ENCODE results near the gene MAGI1.
A peak's percentile ranks its signal among the peaks of the same experiment; 100 is the strongest.

The MAGI1 gene

GRCh38 chr3:65830948-65831732 is 207.6 kb downstream of the MAGI1 start:
- no peak for DNase-seq

GRCh38 chr3:65829228-65829627 is 209.5 kb downstream of the MAGI1 start:
- no peak for DNase-seq

DNA sequence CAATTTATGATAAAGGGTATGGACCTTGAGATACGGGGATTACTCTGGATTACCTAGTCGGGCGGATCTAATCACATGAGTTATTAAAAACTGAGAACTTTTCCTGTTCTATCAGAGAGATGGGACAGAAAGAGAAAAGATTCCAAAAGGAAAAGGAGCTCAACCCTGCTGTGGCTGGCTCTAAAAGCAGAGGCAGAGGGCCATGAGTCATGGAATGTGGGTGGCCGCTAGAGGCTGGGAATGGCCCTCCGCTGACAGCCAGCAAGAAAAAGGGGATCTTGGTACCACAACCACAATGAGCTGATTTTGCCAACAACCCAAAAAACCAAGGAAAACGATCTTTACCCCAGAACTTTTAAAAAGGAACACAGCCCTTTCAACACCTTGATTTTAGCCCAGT is 210.0 kb downstream of the MAGI1 start:
- no peak for DNase-seq

DNA sequence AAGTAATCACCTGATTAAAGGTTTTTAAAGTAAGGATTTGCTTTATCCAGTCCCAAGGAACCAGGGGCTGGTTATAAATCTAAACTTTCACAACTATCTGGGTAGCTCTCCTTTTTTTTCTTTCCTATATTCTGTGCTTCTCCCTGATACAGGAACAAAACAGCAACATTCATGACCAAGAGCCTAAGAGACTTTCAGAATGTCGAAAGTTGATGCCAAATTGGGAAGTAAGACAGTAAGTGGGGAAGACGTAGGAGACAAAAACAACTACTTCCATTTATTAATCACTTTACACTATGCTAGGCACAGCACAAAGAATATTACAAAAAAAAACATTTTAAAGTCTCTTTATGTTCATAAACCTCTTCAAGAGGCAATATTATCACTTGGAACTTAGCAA is 211.6 kb downstream of the MAGI1 start:
- no peak for DNase-seq

DNA sequence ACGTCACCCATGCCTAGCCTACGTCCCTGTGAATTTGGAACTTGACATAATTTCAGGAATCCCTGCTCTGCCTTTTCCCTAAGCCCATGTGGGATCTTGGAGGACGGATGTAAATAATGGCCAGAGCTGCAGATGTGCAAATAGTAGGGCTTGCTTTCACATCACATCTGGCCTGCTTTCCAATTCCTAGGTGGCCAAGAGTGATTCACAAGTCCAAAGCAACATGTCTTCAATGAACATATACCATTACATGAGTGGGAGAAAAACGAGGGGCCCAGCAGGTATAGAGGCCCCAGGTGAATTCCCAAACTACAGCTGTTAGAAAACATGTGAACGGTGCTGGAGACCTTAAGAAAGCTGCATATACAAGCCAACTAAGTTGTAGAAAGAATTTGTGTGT is 214.6 kb downstream of the MAGI1 start:
- DNase-seq: no peak

DNA sequence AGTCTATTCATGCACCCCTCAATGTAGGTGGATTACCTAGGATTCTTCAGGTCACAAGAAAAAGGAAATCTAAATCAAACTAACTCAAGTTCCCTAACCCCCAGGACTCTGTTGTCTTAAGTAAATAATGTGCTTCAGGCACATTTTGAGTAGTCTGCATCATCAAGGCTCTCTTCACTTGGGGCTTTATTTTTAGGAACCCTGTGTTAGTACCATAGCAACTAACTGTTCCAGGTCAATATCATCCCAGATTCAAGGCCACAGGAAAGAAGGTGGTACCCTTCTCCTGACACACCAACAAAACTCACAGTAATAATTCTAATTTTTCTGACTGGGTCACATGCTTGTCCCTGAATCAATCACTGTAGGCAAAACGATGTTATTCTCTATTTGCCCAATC is 218.1 kb downstream of the MAGI1 start:
- no peak for DNase-seq

DNA sequence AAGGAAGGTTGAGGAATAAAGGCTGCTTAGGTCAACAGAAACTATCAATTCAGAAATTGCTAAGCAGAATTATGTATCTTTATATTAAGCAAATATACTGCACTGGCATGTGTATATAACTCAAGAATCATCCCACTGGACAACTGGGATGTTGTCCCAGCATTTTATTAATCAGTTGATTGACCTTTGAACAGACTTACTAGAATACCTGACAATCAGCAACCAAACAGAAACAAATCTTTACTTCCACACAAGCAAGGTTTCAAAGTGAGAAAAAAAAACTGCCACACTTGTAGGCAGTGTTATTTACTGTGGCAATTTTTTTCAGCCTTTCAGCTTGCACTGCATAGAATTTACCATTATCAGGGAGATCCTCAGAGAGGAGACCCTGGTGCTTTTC is 218.8 kb downstream of the MAGI1 start:
- no peak for DNase-seq

DNA sequence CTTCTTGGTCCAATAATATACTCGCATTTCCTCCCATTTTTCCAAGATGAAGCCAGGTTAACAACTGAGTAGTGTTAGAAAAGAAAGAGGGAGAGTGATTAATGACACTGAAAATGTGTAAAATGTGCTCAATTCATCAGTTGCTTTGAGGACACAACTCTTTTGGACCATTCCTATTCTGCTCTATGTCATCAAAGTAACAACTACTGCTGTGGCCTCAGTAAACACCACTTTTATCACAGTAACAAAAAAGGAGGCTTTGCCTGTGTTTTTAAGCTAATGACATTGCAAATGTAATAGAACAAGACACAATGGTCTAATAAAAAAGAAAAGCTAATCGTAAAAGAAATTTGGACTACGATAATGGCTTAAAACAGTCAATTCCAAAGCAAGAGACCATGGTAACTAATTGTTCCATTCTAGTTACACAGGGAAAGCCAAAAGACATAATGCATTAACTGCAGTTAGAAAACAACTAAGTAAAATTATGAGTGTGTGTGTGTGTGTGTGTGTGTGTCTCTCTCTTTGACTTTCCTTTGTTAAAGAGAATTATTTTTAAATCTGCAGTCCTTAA is 221.1 kb downstream of the MAGI1 start:
- no peak for DNase-seq

- DNase-seq: no peak
Measured at GRCh38 chr3:65816208-65816607, 222.5 kb downstream of the MAGI1 start.

GRCh38 chr3:65814845-65815578 is 223.7 kb downstream of the MAGI1 start:
- DNase-seq: no peak

DNA sequence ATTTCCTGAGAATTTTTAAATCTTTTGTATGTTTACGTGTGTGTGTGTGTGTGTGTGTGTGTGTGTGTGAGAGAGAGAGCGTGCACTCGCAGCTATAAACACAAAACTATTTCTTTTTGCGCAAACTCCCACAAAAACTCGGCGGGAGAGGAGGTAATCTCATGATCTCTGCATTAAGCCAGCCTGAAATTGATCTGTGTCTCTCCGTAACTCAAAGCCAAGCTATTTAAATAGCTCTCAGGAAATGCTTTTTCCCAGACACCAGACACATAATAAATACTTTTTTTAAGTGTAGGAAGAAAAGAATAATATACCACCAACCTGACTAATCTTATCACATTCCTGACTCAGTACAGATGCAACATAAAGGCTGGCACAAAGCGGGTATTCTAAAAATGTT is 226.8 kb downstream of the MAGI1 start:
- DNase-seq: no peak

- no peak for DNase-seq
Measured at GRCh38 chr3:65811086-65811761, 227.5 kb downstream of the MAGI1 start.

DNA sequence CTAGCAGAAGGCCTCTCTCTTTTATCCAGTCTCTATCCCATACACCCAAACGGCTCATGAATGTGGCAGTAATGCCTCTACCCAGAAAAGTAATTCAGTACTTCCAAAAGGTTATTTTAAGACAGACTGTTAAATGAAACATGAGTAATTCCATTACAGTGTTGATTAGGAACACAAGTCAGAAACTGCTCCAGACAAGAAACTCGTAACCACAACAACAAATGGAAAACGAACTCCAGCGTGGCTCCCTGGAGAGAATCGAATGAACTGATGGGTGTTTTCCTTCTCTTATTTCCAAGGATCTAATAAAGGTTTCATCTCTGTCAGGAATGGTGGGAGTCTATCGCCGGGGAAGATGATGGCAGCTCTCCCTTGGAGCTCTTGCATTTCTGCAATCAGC is 228.4 kb downstream of the MAGI1 start:
- no peak for DNase-seq

DNA sequence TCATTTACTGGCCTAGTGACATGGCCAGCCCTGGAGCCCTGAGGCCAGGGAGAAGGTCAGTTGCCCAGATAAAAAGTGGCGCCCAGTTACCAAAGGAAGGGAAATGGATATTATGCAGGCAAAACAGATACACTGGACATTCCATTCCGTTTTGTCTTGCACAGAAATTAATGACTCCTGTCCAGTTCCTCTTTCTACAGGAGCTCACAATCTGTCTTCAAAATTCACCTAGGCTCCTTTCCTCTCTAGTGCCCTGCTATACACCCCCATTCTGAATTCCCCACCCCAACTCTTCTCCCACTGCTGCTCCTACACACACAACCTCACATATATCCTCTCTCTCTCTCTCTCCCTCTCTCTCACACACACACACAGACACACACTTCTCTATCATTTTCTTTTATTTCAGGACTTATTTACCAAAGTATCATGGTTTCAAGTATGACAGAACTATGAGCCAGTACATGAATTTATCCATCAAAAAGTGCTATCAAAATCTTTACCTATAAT is 229.0 kb downstream of the MAGI1 start:
- no peak for DNase-seq

GRCh38 chr3:65808824-65809223 is 229.9 kb downstream of the MAGI1 start:
- no peak for DNase-seq

DNA sequence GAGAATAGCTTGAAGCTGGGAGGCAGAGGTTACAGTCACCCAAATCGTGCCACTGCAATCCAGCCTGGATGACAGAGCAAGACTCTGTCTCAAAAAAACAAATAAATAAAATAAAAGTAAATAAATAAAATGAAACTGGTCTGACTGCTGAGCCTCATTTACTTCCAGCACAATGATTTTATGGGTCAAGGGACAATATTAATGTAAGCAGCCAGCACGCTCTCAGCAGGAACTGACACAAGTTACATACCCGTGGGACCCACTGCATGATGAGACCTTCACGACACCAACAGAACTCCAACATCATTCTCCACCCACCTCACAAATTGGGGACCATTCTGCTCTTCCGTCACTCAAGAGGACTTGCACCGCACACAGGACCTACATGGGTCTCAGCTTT is 230.3 kb downstream of the MAGI1 start:
- DNase-seq: no peak

DNA sequence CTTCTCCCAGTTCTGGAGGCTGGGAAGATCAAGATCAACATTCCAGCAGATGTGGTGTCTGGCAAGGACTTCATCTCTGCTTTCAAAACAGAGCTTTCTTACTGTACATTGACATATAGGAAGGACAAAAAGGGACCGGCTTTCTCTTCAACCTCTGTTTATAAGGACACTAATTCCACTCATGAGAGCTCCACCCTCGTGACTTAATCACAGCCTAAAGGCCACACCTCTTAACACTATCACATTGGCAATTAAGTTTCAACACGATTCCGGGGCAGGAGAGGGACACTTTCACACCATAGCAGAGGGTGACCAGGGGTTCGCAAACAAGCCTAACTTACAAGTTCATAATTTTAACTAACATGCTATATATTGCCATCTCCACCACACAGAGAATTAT is 231.5 kb downstream of the MAGI1 start:
- no peak for DNase-seq

DNA sequence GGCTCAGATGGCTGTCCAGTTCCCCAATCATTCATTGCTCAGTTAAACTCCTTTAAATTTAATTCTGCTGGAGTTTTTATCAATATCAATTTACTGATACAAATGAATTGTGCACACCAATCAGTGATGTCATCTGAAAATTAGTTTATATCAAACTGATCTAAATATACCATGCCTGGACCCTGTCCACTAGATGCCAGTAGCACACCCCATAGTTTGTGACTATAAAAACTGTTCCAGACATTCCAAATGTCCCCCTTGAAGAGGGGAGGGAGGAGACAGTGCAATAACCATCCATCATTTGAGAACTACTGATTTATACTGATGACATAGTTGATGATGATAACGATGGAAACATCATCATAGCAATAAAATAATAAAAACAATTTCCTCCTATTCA is 232.1 kb downstream of the MAGI1 start:
- peak in 1 of 2 experiments; percentile 18 for DNase-seq

GRCh38 chr3:65796676-65797075 is 242.0 kb downstream of the MAGI1 start:
- DNase-seq: no peak

GRCh38 chr3:65795166-65795565 is 243.6 kb downstream of the MAGI1 start:
- no peak for DNase-seq

DNA sequence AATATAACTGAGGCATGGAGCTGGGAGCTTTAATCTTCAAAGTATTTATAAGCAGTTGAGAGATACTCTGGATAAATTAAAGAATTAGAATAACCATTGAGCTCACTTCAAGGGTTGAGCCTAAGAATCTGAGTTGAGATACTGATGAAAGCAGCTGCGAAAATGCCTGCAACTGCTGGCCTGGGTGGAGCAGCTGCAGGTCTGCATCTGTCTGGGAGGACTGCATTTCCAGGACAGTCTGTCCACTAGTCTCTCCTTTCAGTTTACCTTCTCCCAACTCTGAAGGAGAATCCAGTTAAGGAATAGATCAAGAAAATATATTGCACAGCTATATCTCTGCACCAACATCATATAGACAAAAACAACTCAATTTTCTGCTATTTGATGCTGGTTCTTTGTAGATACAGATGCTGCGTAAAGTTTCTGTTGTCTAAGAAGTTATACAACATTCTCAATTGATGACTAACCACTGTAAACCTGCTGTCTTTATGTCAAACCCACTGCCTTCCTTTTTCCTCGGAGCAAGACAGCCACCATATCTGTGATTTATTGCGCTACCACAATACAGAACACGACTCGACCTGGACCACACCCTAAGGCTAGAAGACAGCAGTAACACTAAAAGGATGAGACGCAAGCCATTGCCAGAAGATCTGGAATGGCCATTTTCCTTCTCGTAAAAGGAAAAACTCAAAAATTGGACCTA is 245.1 kb downstream of the MAGI1 start:
- no peak for DNase-seq

- DNase-seq: no peak
Measured at GRCh38 chr3:65788461-65788860, 250.3 kb downstream of the MAGI1 start.

DNA sequence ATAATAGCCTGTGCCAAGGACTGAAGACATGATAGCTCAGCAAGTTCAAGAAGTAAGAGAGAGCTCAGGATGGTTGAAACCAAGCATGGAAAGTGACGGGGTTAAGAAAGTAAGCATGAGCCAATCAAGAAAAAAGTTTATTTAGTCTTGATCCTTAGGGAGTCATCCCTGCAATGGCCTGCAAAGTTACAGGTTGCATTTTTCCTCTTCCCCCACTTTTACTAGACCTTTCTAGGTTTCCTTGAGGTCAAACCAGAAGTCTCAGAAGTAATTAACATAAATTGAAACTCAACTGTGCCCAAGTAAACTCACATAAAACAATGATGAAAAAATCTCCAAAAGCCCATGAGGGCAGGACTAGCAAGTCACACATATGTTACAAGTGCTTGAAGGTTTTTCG is 250.9 kb downstream of the MAGI1 start:
- DNase-seq: no peak
